Stimulated activated CD4-positive, alpha-beta T cell treated with anti-CD3 and anti-CD28 coated beads, TNF-alpha, amount 100 ng/mL, for 1 hour (primary cell): ENCODE data around the gene ICE1.
"Not testable (repeated sequence)": the region's sequence is repeated elsewhere in the genome, so short reads cannot be mapped to it uniquely, and the experiment has no call there.

Experiments
- DNase-seq, 3 donors: peaks; one replicate each; pipeline ENCODE4 v3.0.0-alpha.2; 2020; ENCODE audit warnings: low read depth in 3 of 3, low spot score in 1 of 3

ICE1 gene

GRCh38 chr5:5395093-5395492 is 27.4 kb upstream of the ICE1 start:
- DNase-seq, result not testable (repeated sequence)

GRCh38 chr5:5398071-5398470 is 24.4 kb upstream of the ICE1 start:
- no peak for DNase-seq

- DNase-seq, result no peak
These were observed 21.4 kb upstream of the ICE1 start for GRCh38 chr5:5401095-5401494.

- DNase-seq, result no peak
These were observed 18.7 kb upstream of the ICE1 start for GRCh38 chr5:5403741-5404140.

- DNase-seq, result no peak
These were observed 18.1 kb upstream of the ICE1 start for GRCh38 chr5:5404381-5404780.

GRCh38 chr5:5405441-5405840 is 17.0 kb upstream of the ICE1 start:
- DNase-seq, result no peak

GRCh38 chr5:5407924-5408323 is 14.6 kb upstream of the ICE1 start:
- DNase-seq, result no peak

- no peak for DNase-seq
These were observed 13.2 kb upstream of the ICE1 start for GRCh38 chr5:5409151-5409810.

GRCh38 chr5:5413856-5414255 is 8.6 kb upstream of the ICE1 start:
- not testable (repeated sequence) for DNase-seq

- DNase-seq, result no peak
These were observed 7.5 kb upstream of the ICE1 start for GRCh38 chr5:5414999-5415398.

- no peak for DNase-seq
These were observed 5.7 kb upstream of the ICE1 start for GRCh38 chr5:5416733-5417132.

GRCh38 chr5:5418006-5418405 is 4.5 kb upstream of the ICE1 start:
- no peak for DNase-seq

GRCh38 chr5:5418764-5419163 is 3.7 kb upstream of the ICE1 start:
- DNase-seq, result no peak

- no peak for DNase-seq
These were observed 2.9 kb upstream of the ICE1 start for GRCh38 chr5:5419291-5420210.

GRCh38 chr5:5420251-5420650 is 2.2 kb upstream of the ICE1 start:
- no peak for DNase-seq

GRCh38 chr5:5421149-5421960 is 1.1 kb upstream of the ICE1 start:
- DNase-seq, result no peak

GRCh38 chr5:5422819-5423515 is 490 bp downstream of the ICE1 start:
- DNase-seq, result no peak

GRCh38 chr5:5423586-5423985 is 1.1 kb downstream of the ICE1 start:
- no peak for DNase-seq

- no peak for DNase-seq
These were observed 2.3 kb downstream of the ICE1 start for GRCh38 chr5:5424736-5425135.

GRCh38 chr5:5430136-5430535 is 7.7 kb downstream of the ICE1 start:
- DNase-seq, result no peak
